ENCODE results near the gene CHRM4. TPM values are rescaled to one million over a fixed set of nuclear protein-coding genes. Genes with fewer than 3 reads are reported as not detected.

CHRM4 gene
- total RNA-seq, 1 donor from 2014 or later = 8.5 TPM

- TF ChIP-seq, protein P1, sequence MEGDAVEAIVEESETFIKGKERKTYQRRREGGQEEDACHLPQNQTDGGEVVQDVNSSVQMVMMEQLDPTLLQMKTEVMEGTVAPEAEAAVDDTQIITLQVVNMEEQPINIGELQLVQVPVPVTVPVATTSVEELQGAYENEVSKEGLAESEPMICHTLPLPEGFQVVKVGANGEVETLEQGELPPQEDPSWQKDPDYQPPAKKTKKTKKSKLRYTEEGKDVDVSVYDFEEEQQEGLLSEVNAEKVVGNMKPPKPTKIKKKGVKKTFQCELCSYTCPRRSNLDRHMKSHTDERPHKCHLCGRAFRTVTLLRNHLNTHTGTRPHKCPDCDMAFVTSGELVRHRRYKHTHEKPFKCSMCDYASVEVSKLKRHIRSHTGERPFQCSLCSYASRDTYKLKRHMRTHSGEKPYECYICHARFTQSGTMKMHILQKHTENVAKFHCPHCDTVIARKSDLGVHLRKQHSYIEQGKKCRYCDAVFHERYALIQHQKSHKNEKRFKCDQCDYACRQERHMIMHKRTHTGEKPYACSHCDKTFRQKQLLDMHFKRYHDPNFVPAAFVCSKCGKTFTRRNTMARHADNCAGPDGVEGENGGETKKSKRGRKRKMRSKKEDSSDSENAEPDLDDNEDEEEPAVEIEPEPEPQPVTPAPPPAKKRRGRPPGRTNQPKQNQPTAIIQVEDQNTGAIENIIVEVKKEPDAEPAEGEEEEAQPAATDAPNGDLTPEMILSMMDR (IDR thresholded peaks at IDR 0.05; ENCODE audit: partially characterized antibody, unreplicated experiment) = no peak
- H3K4me3 Mint-ChIP-seq (ENCODE audit: unreplicated experiment) = no peak overlapping the region
- DNase-seq = no peak
- H3K4me1 Mint-ChIP-seq (ENCODE audit: low read depth, unreplicated experiment) = peaks cover 28% of the 10 kb centered on the region
- peaks cover 6% of the 10 kb centered on the region for H3K36me3 Mint-ChIP-seq (ENCODE audit: unreplicated experiment)
- H3K9me3 Mint-ChIP-seq (ENCODE audit: unreplicated experiment) = peaks cover 4% of the 10 kb centered on the region
- no peak overlapping the region for H3K27ac Mint-ChIP-seq (ENCODE audit: unreplicated experiment)
- peaks cover 9% of the 10 kb centered on the region for H3K27me3 Mint-ChIP-seq (ENCODE audit: unreplicated experiment)
Observed at GRCh38 chr11:46351148-46351547, 40.4 kb downstream of the CHRM4 start.

GRCh38 chr11:46350695-46351094 lies 40.9 kb downstream of the CHRM4 start:
- no peak overlapping the region for H3K27ac Mint-ChIP-seq (ENCODE audit: unreplicated experiment)
- H3K4me1 Mint-ChIP-seq (ENCODE audit: low read depth, unreplicated experiment) = peaks cover 26% of the 10 kb centered on the region
- H3K27me3 Mint-ChIP-seq (ENCODE audit: unreplicated experiment) = peaks cover 9% of the 10 kb centered on the region
- peaks cover 4% of the 10 kb centered on the region for H3K9me3 Mint-ChIP-seq (ENCODE audit: unreplicated experiment)
- DNase-seq = no peak
- H3K36me3 Mint-ChIP-seq (ENCODE audit: unreplicated experiment) = peaks cover 6% of the 10 kb centered on the region
- TF ChIP-seq, protein P1 (IDR thresholded peaks at IDR 0.05; ENCODE audit: partially characterized antibody, unreplicated experiment) = no peak
- H3K4me3 Mint-ChIP-seq (ENCODE audit: unreplicated experiment) = no peak overlapping the region

GRCh38 chr11:46348566-46349401 lies 42.8 kb downstream of the CHRM4 start:
- no peak overlapping the region for H3K27ac Mint-ChIP-seq (ENCODE audit: unreplicated experiment)
- peak overlapping the region; percentile 88 for H3K4me3 Mint-ChIP-seq (ENCODE audit: unreplicated experiment)
- H3K4me1 Mint-ChIP-seq (ENCODE audit: low read depth, unreplicated experiment) = peaks cover 29% of the 10 kb centered on the region
- H3K9me3 Mint-ChIP-seq (ENCODE audit: unreplicated experiment) = peaks cover 4% of the 10 kb centered on the region
- H3K27me3 Mint-ChIP-seq (ENCODE audit: unreplicated experiment) = peaks cover 11% of the 10 kb centered on the region
- DNase-seq = no peak
- peaks cover 6% of the 10 kb centered on the region for H3K36me3 Mint-ChIP-seq (ENCODE audit: unreplicated experiment)
- TF ChIP-seq, protein P1 (IDR thresholded peaks at IDR 0.05; ENCODE audit: partially characterized antibody, unreplicated experiment) = no peak

DNA sequence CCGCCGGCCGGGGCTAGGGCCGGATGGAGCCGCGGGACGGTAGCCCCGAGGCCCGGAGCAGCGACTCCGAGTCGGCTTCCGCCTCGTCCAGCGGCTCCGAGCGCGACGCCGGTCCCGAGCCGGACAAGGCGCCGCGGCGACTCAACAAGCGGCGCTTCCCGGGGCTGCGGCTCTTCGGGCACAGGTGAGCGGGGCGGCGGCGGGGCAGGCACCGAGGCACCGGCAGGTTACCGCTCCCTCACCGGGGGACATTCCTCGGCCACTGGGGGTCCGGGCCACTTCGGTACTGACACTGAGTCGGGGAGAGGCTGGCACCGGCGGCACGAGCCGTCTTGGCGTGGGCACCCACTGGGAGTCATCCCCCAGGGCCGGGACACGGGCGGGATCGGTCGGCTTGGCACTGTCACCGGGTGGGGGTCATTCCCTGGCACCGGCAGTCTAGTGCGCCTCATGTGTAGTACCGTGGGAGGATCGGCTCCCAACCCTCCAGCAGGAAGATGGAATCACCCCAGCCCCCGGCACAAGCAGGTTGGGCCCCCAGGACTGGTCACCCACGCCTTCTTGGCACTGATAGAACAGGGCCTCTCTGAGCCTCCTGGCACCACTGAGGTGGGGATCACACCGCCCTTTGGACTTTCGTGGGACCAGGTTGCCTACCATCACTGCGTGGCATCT lies 43.8 kb downstream of the CHRM4 start:
- Mint-ChIP-seq H3K36me3 (ENCODE audit: unreplicated experiment) (peaks cover 6% of the 10 kb centered on the region), H3K9me3 (ENCODE audit: unreplicated experiment) (peaks cover 4% of the 10 kb centered on the region), H3K4me3 (ENCODE audit: unreplicated experiment) (peak overlapping the region; percentile 88), H3K4me1 (ENCODE audit: low read depth, unreplicated experiment) (peaks cover 37% of the 10 kb centered on the region), H3K27ac (ENCODE audit: unreplicated experiment) (no peak overlapping the region), H3K27me3 (ENCODE audit: unreplicated experiment) (peaks cover 14% of the 10 kb centered on the region)
- no peak for DNase-seq
- TF ChIP-seq, protein P1 (IDR thresholded peaks at IDR 0.05; ENCODE audit: partially characterized antibody, unreplicated experiment) = no peak

Measured in glutamatergic neuron (in vitro differentiated cells).